Duodenal mucosa (tissue), 2 donors: Measurements from ENCODE around the gene BEND7.
"Not testable (repeated sequence)": the region's sequence is repeated elsewhere in the genome, so short reads cannot be mapped to it uniquely, and the experiment has no call there.

Experiments
- H3K27ac ChIP-seq: one replicate; pipeline ENCODE4 v1.7.0; 2013; ENCODE audit warnings: low read depth, low read length
- H3K27me3 ChIP-seq, 2 donors: one replicate each; pipeline ENCODE4 v1.7.0; 2013; ENCODE audit warnings: low read length in 2 of 2, control low read depth in 1 of 2; ENCODE audit not compliant: insufficient read depth in 2 of 2, control insufficient read depth in 1 of 2
- H3K36me3 ChIP-seq, 2 donors: one replicate each; pipeline ENCODE4 v1.7.0; 2013; ENCODE audit warnings: low read length in 2 of 2, control low read depth in 1 of 2; ENCODE audit not compliant: insufficient read depth in 2 of 2, control insufficient read depth in 1 of 2
- H3K4me1 ChIP-seq, 2 donors: one replicate each; pipeline ENCODE4 v1.7.0; 2013; ENCODE audit warnings: low read length in 2 of 2, control low read depth in 1 of 2; ENCODE audit not compliant: insufficient read depth in 2 of 2, control insufficient read depth in 1 of 2
- H3K4me3 ChIP-seq, 2 donors: one replicate each; pipeline ENCODE4 v1.7.0; 2013; ENCODE audit warnings: low read length in 2 of 2, low read depth in 1 of 2
- H3K9ac ChIP-seq, 2 donors: one replicate each; pipeline ENCODE4 v1.7.0; 2013; ENCODE audit warnings: low read length in 2 of 2, low read depth in 1 of 2
- H3K9me3 ChIP-seq, 2 donors: one replicate each; pipeline ENCODE4 v1.7.0; 2013; ENCODE audit warnings: low read length in 2 of 2, control low read depth in 1 of 2; ENCODE audit not compliant: control insufficient read depth in 1 of 2

The BEND7 gene

GRCh38 chr10:13437026-13437555, 91.7 kb downstream of the BEND7 start:
- Histone ChIP-seq H3K4me1 (peaks cover 9 to 10% of the 10 kb centered on the region in 2 donors), H3K4me3 (no peak overlapping the region), H3K9me3 (no peaks in the 10 kb centered on the region), H3K36me3 (no peaks in the 10 kb centered on the region), H3K27ac (no peak overlapping the region), H3K27me3 (peaks cover 17 to 18% of the 10 kb centered on the region in 2 donors), H3K9ac (no peak overlapping the region)

- not testable (repeated sequence) for H3K36me3 ChIP-seq, H3K27ac ChIP-seq, H3K27me3 ChIP-seq, H3K4me1 ChIP-seq, H3K9me3 ChIP-seq, H3K4me3 ChIP-seq, H3K9ac ChIP-seq
These were observed 100.9 kb downstream of the BEND7 start for GRCh38 chr10:13427943-13428342.

GRCh38 chr10:13425397-13425796, 103.4 kb downstream of the BEND7 start:
- Histone ChIP-seq H3K27me3 (no peaks in the 10 kb centered on the region), H3K9ac (no peak overlapping the region), H3K4me3 (no peak overlapping the region), H3K4me1 (no peaks in the 10 kb centered on the region), H3K9me3 (no peaks in the 10 kb centered on the region), H3K36me3 (no peaks in the 10 kb centered on the region), H3K27ac (no peak overlapping the region)

GRCh38 chr10:13422800-13423199, 106.0 kb downstream of the BEND7 start:
- Histone ChIP-seq H3K36me3 (no peaks in the 10 kb centered on the region), H3K9ac (no peak overlapping the region), H3K27me3 (no peaks in the 10 kb centered on the region), H3K4me3 (no peak overlapping the region), H3K4me1 (no peaks in the 10 kb centered on the region), H3K9me3 (no peaks in the 10 kb centered on the region), H3K27ac (no peak overlapping the region)

- Histone ChIP-seq H3K36me3 (no peaks in the 10 kb centered on the region), H3K9ac (no peak overlapping the region), H3K27me3 (no peaks in the 10 kb centered on the region), H3K4me3 (no peak overlapping the region), H3K27ac (no peak overlapping the region), H3K9me3 (no peaks in the 10 kb centered on the region), H3K4me1 (no peaks in the 10 kb centered on the region)
These were observed 107.4 kb downstream of the BEND7 start for GRCh38 chr10:13421382-13421917.

GRCh38 chr10:13420532-13421307, 108.1 kb downstream of the BEND7 start:
- Histone ChIP-seq H3K36me3 (no peaks in the 10 kb centered on the region), H3K27me3 (no peaks in the 10 kb centered on the region), H3K4me3 (no peak overlapping the region), H3K9me3 (no peaks in the 10 kb centered on the region), H3K27ac (no peak overlapping the region), H3K9ac (no peak overlapping the region), H3K4me1 (no peaks in the 10 kb centered on the region)

GRCh38 chr10:13417459-13418126, 111.2 kb downstream of the BEND7 start:
- H3K4me3 ChIP-seq: no peak overlapping the region

GRCh38 chr10:13416760-13417159, 112.1 kb downstream of the BEND7 start:
- Histone ChIP-seq H3K4me1 (peaks cover 0 to 7% of the 10 kb centered on the region in 2 donors), H3K9me3 (peaks cover 0 to 8% of the 10 kb centered on the region in 2 donors), H3K27ac (no peak overlapping the region), H3K27me3 (no peaks in the 10 kb centered on the region), H3K4me3 (no peak overlapping the region), H3K9ac (no peak overlapping the region), H3K36me3 (no peaks in the 10 kb centered on the region)

More at GRCh38 chr10:13417459-13418126, 111.2 kb downstream of the BEND7 start:
- Histone ChIP-seq H3K4me1 (peaks cover 0 to 7% of the 10 kb centered on the region in 2 donors), H3K9ac (no peak overlapping the region), H3K9me3 (peaks cover 0 to 8% of the 10 kb centered on the region in 2 donors), H3K36me3 (no peaks in the 10 kb centered on the region), H3K27ac (no peak overlapping the region), H3K27me3 (no peaks in the 10 kb centered on the region)

- Histone ChIP-seq H3K27me3 (no peaks in the 10 kb centered on the region), H3K36me3 (no peaks in the 10 kb centered on the region), H3K9me3 (peaks cover 0 to 8% of the 10 kb centered on the region in 2 donors), H3K27ac (no peak overlapping the region), H3K4me3 (no peak overlapping the region), H3K9ac (no peak overlapping the region), H3K4me1 (peaks cover 0 to 7% of the 10 kb centered on the region in 2 donors)
These were observed 114.0 kb downstream of the BEND7 start for GRCh38 chr10:13414855-13415254.

- no peaks in the 10 kb centered on the region for H3K27me3 ChIP-seq
These were observed 114.7 kb downstream of the BEND7 start for GRCh38 chr10:13414137-13414536.

More at GRCh38 chr10:13414137-13414536, 114.7 kb downstream of the BEND7 start:
- no peak overlapping the region for H3K9ac ChIP-seq
- H3K27ac ChIP-seq: no peak overlapping the region
- peaks cover 0 to 7% of the 10 kb centered on the region in 2 donors for H3K4me1 ChIP-seq
- no peaks in the 10 kb centered on the region for H3K36me3 ChIP-seq
- no peak overlapping the region for H3K4me3 ChIP-seq
- H3K9me3 ChIP-seq: peaks cover 0 to 8% of the 10 kb centered on the region in 2 donors
